HG03108 (cell line): Measurements from ENCODE around the gene DNASE1L2.

ENCODE experiments used
- ATAC-seq: cut with Tn5 transposase; IDR thresholded peaks from one replicate; pipeline ENCODE4 v1.9.1; 2021; ENCODE audit warnings: moderate library complexity; ENCODE audit not compliant: unreplicated experiment

Gene DNASE1L2

DNA sequence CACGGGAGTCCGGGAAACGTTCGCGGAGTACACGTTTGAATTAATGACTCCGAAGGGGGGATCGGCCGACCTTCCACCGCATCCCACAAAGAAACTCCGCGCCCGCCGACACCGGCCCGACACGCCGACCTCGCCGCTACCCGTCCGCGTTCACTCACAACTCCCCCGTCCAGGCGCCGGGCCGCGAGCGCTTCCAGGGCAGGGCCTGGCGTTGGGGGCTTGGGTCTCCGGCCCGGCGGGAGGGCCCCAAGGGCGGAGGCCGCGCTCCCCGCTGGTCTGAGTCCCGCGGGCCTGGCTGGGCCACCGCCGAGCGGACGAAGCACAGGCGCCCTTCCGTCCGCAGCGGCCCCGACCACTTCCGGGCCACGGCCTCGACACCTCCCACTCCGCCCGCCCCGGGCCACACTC, 31.3 kb downstream of the DNASE1L2 start:
- peak; percentile 44 for ATAC-seq

GRCh38 chr16:2267913-2268666, 31.8 kb downstream of the DNASE1L2 start, which contains the start of gene RNPS1:
RNPS1 (minus strand) TSS chr16:2268126; CDS start chr16:2264643, 3,483 bp downstream.
- peak; percentile 71 for ATAC-seq

DNA sequence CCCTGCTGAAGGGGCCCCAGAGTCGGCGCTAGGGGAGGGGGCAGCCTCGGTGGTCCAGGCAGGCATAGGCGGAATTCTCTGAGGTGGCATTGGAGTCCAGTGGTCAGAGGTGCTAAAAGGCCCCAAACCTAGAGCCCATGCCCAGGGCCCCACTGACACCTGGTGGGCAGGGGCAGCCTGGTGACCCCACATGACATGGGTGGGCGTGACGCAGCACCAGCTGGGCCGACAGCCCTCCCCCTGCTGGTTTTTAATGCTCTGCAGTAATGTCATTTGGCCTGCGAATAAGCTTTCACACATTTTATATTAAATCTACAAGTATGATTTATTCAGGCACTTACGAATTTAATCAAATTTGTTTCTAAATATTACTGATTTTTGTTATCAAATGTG, 33.8 kb downstream of the DNASE1L2 start:
- ATAC-seq: no peak

GRCh38 chr16:2270588-2271470, 34.6 kb downstream of the DNASE1L2 start:
- ATAC-seq: no peak

- no peak for ATAC-seq
These were observed 35.7 kb downstream of the DNASE1L2 start for GRCh38 chr16:2271848-2272461.

DNA sequence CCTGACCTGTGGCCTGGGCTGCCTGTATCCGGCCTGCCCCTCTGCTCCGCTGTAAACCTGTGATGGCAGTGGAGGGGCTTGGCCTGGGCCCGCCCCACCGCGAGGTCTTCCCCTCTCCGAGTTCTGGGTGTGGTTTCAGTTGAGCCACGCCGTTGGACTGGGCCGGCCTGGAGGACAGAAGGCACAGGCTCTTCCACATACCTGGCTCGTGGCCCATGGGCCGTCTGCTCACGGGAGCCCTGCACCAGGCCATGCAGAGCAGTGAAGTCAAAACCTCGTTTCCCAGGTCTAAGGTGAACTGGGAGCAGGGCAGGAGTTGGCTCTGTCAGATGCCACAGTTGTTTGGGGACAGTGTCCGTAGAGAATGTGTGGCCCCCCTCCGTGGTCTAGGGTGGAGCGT, 37.2 kb downstream of the DNASE1L2 start:
- no peak for ATAC-seq

GRCh38 chr16:2273931-2274330, 37.7 kb downstream of the DNASE1L2 start:
- ATAC-seq: no peak

DNA sequence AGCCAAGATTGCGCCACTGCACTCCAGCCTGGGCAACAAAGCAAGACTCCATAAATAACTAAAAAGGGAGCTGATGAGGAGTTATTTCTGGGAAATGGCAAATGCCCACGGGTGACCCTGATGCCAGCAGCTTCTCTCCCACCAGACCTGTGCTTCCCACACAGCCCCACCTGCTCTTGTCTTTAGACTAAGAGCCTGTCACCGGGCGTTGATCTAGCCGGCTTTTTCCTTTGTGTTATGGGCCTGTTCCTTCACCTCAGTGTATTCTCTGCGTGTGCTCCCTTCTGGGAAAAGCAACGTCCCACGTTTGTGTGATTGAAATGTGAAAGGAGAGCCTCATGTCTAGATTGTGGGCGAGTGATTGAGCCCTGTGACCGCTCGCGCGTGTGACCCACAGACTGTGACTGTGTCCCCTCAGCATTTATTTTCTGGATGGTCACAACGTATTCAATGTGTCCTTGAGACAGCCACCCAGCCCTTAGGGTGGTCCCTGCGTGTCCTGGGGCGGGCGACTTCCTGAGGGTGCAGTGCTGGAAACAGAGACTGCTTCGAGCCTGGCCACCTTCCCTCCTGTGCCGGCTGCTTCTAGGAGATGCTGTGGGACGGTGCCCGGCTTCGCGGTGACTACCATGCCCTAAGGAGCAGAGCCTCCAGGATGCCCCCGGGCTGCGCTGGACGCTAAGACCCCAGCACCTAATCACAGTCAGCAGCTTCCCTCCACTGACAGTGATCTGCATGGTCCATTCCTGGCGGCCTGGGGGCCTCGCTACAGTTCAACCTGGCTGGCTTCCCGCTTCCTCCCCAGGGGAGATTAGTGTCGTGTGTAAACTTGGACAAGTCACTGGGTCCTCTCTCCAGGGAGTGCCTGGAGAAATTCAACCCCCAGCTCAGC, 39.5 kb downstream of the DNASE1L2 start:
- no peak for ATAC-seq

GRCh38 chr16:2276368-2277195, 40.3 kb downstream of the DNASE1L2 start:
- no peak for ATAC-seq

DNA sequence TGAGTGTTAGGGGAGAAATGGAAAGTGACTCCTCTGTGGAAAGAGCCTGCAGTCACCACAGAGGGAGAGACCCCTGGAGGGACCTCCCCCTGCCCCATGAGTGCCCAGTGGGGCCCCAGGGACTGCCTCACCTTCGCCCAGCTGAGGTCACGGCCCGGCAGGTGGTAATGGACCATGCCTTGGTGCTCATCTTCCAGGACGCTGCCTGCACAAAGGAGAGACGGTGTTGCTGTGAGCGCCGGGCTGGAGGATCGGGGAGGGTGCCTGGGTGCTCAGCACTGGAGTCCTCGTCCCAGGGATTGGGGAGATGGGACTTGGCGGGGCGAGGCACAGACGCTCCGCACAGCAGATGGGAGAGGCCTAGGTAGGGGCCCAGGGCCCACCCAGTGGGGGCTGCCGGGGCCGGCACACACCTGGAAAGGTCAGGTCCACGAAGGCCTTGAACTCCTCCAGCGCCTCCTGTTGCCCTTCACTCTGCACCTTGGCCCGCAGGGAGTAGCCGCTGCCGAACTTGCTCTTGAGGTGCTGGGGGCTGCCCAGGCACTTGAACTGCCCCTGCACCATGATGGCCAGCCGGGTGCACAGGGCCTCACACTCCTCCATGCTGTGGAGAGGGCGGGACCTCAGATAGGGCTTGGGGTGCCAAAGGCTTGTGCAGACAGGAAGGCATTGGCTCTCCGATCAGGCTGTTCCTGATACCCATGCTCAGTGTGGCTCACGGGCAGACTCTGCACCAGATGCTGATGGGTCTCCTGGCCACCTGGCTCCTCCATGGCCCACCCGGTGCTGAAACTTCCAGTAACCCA, 41.4 kb downstream of the DNASE1L2 start:
- no peak for ATAC-seq

DNA sequence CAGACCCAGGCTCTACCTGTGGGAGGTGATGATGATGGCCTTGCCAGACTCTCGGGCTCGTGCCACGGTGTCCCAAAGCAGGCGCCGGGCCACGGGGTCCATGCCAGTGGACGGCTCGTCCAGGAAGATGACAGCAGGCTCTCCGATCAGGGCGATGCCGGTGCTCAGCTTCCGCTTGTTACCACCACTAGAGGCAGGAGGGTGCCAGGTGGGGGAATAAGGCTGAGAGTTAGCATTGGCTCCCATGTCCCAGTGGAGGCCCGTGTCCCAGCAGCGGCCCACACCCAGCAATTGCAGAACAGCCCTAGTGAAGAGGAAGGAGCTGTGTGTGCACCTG, 42.0 kb downstream of the DNASE1L2 start:
- no peak for ATAC-seq

DNA sequence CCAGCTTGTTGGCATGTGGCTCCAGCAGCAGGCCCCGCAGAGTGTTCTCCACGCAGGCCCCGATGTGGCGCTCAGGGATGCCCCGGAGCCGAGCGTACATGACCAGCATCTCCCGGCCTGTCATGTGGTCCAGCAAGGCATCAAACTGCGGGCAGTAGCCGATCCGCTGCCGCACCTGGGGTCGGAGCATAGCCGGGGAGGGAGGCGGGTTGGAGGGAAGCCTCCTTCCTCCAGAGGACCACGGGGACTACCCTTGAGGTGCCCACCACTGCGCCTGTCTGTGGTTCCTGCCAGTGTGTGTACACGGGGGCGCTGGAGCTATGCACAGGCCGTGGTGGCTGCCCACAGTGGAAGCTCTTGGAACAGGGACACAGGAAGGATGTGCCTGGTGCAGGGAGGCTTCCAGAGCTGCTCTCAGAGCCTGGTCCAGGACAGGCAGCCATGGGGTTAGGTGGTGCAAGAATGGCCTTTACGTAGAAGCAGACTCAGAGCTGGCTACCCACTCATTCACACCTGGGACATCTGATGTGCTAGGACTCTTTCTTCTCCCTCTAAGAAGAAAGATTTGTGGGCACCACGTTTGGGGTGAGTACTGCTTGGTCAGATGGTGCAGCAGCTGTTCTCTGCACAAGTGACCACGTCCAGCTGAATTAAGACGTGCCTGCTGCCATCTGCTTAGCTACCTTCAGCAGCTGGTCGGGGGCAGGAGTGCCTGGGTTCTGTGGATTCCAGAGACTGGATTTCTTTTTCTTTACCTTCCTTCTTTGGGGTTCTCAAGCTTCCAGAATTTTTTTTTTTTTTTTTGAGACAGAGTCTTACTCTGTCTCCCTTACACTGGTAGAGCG, 42.9 kb downstream of the DNASE1L2 start:
- no peak for ATAC-seq

DNA sequence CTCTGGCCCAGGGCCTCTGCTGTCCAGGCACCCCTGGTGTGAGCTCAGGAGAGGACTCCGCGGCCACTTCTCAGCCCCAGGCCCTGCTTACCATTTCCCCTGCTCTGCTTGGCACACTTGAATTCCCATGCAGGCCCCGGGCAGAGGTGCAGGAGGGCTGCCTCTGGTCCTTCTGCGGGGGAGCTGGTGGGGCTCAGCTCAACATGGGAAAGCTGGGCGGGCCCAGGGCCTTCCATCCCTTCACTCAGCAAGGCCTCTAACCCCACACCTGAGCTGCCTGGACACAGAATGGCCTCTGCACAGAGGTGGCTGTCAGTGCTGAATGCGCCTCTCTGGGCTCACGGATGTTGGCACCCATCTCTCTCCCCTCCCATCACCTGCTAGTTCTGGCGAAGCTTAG, 44.2 kb downstream of the DNASE1L2 start:
- ATAC-seq: no peak

DNA sequence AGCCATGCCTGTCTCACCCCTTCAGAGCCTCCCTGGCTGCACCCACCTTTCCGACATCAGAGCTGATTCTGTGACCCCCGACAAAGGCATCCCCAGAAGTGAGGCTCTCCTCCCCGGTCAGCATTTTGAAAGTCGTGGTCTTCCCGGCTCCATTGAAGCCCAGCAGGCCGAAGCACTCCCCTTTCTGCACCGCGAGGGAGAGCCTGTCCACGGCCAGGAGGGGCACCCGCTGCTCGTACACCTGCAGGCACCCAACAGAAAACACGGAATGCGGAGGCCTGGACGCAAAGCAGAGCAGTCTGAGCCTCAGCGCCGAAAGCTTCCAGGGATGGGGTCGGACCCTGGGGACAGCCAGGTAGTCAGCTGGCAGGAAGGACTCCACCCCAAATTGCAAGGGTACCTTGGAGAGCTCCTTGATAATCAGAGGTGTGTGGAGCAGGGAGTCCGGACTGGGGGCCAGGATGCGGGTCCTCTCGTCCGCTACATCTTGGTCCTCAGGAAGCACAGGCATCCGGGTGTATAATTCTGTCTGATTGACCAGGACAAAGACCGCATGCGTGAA, 44.8 kb downstream of the DNASE1L2 start:
- ATAC-seq: no peak

DNA sequence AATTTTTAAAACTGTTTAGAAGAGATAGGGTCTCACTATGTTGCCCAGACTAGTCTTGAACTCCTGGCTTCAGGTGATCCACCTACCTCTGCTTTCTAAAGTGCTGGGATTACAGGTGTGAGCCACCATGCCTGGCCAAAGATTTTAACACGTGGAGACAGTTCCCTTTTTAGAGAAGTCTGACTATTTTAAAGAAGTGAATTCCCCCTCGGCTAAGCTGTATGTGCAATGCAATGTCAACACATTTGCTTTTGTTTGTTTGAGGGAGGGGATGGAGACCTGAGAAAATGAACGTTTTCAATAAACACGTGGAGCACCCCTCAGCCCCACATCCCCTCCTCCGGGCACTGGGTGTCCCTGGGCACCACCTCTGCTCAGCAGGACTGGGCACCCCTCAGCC, 46.0 kb downstream of the DNASE1L2 start:
- ATAC-seq: no peak

DNA sequence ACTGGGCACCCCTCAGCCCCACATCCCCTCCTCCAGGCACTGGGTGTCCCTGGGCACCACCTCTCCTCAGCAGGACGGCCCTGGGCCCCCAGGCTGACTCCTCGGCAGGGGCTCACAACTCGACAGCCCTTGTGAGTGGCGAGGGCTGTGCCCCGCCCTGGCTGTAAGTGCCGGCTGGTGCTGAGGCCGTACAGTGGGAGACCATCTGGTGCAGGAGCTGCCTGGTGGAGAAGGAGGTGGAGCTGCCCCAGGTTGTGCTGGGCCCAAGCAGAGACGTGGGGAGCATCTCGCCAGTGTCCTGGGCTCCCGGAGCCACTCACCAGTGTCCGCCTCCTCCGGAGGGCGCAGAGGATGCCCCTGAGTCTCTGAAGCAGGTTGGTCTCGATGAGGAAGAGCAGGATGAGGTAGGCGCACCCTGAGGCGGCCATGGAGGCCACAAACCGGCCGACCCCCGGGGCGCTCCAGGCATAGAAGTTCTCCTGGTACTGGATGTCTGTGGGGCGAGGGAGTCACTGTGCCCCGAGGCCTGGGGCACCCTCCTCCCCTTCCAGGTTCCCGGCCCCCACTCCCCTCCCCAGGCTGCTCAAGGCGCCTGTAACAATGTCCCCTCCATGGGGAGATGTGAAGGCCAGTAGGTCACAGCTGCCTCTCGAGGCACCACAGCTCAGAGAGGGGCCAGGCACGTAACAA, 46.8 kb downstream of the DNASE1L2 start:
- ATAC-seq: no peak
